WTC11 (cell line): ENCODE data around the gene COL19A1. TPM values are rescaled to one million over a fixed set of nuclear protein-coding genes. Genes with fewer than 3 reads are reported as not detected.

Experiments
- ATAC-seq: fragments of 200-7000 bp; cut with Tn5 transposase; 2 replicates; pipeline ENCODE4 v1.10.0; 2021; ENCODE audit warnings: mild to moderate bottlenecking, moderate library complexity
- CTCF ChIA-PET: fragments of 300-600 bp; sonication (Branson Sonifier 250); formaldehyde crosslinking; loops from one replicate; lab custom pipeline; 2021; ENCODE audit warnings: antibody characterized with exemption; lab: Charles Lee
- POLR2A ChIA-PET: fragments of 350-600 bp; sonication (Branson Sonifier 250); formaldehyde crosslinking; loops from one replicate; lab custom pipeline; 2021; ENCODE audit warnings: antibody characterized with exemption; lab: Charles Lee
- DNase-seq: peaks from one replicate; pipeline ENCODE4 v3.0.0; 2021; ENCODE audit warnings: low spot score
- H3K27ac Mint-ChIP-seq: 2 replicates; pipeline ENCODE4 v1.8.0; 2021; ENCODE audit warnings: mixed read lengths
- H3K27me3 Mint-ChIP-seq: 2 replicates; pipeline ENCODE4 v1.8.0; 2021; ENCODE audit warnings: low read depth, mild to moderate bottlenecking, moderate library complexity, mixed read lengths
- H3K36me3 Mint-ChIP-seq: 2 replicates; pipeline ENCODE4 v1.8.0; 2021; ENCODE audit warnings: mixed read lengths
- H3K4me1 Mint-ChIP-seq: 2 replicates; pipeline ENCODE4 v1.8.0; 2022; ENCODE audit warnings: mixed read lengths
- H3K4me3 Mint-ChIP-seq: 2 replicates; pipeline ENCODE4 v1.8.0; 2021; ENCODE audit warnings: mild to moderate bottlenecking, moderate library complexity, mixed read lengths
- H3K9me3 Mint-ChIP-seq: 2 replicates; pipeline ENCODE4 v1.8.0; 2021; ENCODE audit warnings: mixed read lengths
- ELF4 ChIP-seq: sonication (generic); formaldehyde crosslinking; IDR thresholded peaks from 2 replicates; pipeline ENCODE4 v1.8.1; 2022; ENCODE audit warnings: low read depth, mild to moderate bottlenecking, moderate library complexity, missing genetic modification reagents
- KAT7 ChIP-seq: sonication (generic); formaldehyde crosslinking; IDR thresholded peaks from 2 replicates; pipeline ENCODE4 v1.8.1; 2023; ENCODE audit warnings: missing genetic modification reagents, mild to moderate bottlenecking, borderline replicate concordance
- MXD4 ChIP-seq: fragments of 250-450 bp; sonication (Bioruptor Pico); IDR thresholded peaks from 2 replicates; pipeline ENCODE4 v1.8.0; 2021; ENCODE audit warnings: mild to moderate bottlenecking, moderate library complexity, borderline replicate concordance
- NFE2L1 ChIP-seq: sonication (generic); formaldehyde crosslinking; IDR thresholded peaks from 2 replicates; pipeline ENCODE4 v1.8.1; 2023; ENCODE audit warnings: missing genetic modification reagents
- NFYB ChIP-seq: sonication (generic); formaldehyde crosslinking; conservative IDR thresholded peaks from 2 replicates; pipeline ENCODE4 v1.8.0; 2022; ENCODE audit warnings: low read depth, missing genetic modification reagents
- ZBTB21 ChIP-seq: sonication (generic); formaldehyde crosslinking; IDR thresholded peaks from 2 replicates; pipeline ENCODE4 v1.8.1; 2023; ENCODE audit warnings: mild to moderate bottlenecking, missing genetic modification reagents, borderline replicate concordance
- ZNF121 ChIP-seq: sonication (generic); formaldehyde crosslinking; IDR thresholded peaks from 2 replicates; pipeline ENCODE4 v1.8.0; 2023; ENCODE audit warnings: missing genetic modification reagents
- total RNA-seq: library from RNA; stranded (reverse); gene quantifications from 3 replicates; pipeline ENCODE4 v1.2.3, GENCODE V29; 2021
- TF ChIP-seq, protein P1 (sequence below): sonication (generic); formaldehyde crosslinking; IDR thresholded peaks from 2 replicates; pipeline ENCODE4 v1.8.0; 2023; ENCODE audit warnings: missing genetic modification reagents, mild to moderate bottlenecking, borderline replicate concordance
- TF ChIP-seq, protein P2 (sequence below): fragments of 250-450 bp; sonication (Bioruptor Pico); IDR thresholded peaks from 2 replicates; pipeline ENCODE4 v1.9.0; 2021; ENCODE audit warnings: moderate library complexity, mild to moderate bottlenecking, inconsistent platforms, borderline replicate concordance
- TF ChIP-seq, protein P3 (sequence below): sonication (generic); formaldehyde crosslinking; IDR thresholded peaks from 2 replicates; pipeline ENCODE4 v1.8.0; 2022; ENCODE audit warnings: mild to moderate bottlenecking, missing genetic modification reagents
- TF ChIP-seq, protein P4 (sequence below): sonication (generic); formaldehyde crosslinking; IDR thresholded peaks from 2 replicates; pipeline ENCODE4 v1.8.1; 2023; ENCODE audit warnings: mild to moderate bottlenecking, missing genetic modification reagents
- TF ChIP-seq, protein P5 (sequence below): sonication (generic); formaldehyde crosslinking; conservative IDR thresholded peaks from 2 replicates; pipeline ENCODE4 v1.8.1; 2022; ENCODE audit warnings: mild to moderate bottlenecking, missing genetic modification reagents
- TF ChIP-seq, protein P6 (sequence below): sonication (generic); formaldehyde crosslinking; conservative IDR thresholded peaks from 2 replicates; pipeline ENCODE4 v1.8.1; 2023; ENCODE audit warnings: mild to moderate bottlenecking, low read depth, missing genetic modification reagents, moderate library complexity
- TF ChIP-seq, protein P7 (sequence below): sonication (generic); formaldehyde crosslinking; IDR thresholded peaks from 2 replicates; pipeline ENCODE4 v1.8.0; 2023; ENCODE audit warnings: mild to moderate bottlenecking, missing genetic modification reagents

COL19A1 gene
- total RNA-seq, 1 experiment from 2014 or later, result not detected

DNA sequence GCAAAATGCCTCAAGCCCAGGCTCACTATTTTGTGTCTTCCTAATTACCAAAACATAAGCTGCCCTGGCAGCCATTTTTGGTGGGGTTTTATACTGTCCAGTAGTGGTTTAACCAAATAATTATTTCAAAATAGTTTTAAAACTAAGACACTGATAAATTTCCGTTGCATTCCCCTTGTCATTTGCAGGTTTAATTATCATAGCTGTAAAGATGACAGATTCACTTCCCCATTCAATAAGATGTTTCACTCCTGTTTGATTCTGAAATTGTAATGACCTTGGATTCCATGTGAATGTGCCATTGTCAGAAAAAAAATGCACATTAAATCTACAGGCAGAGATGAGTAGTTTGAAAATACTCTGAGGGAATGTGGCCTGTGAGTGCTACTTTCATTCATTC is 264.5 kb downstream of the COL19A1 start:
- Mint-ChIP-seq H3K4me3 (no peak overlapping the region), H3K4me1 (peaks cover 14% of the 10 kb centered on the region), H3K27ac (no peak overlapping the region), H3K27me3 (peaks cover 9% of the 10 kb centered on the region; the same call in 1 of the 2 replicates), H3K9me3 (no peaks in the 10 kb centered on the region), H3K36me3 (no peaks in the 10 kb centered on the region)
- DNase-seq, result no peak
- ChIA-PET CTCF (interaction anchor here (0.6 kb wide), 1 partner anchor 749 kb away, joined by 3 read pairs; no protein-coding TSS in a partner anchor), POLR2A (no interaction called here)
- TF ChIP-seq, protein P1, sequence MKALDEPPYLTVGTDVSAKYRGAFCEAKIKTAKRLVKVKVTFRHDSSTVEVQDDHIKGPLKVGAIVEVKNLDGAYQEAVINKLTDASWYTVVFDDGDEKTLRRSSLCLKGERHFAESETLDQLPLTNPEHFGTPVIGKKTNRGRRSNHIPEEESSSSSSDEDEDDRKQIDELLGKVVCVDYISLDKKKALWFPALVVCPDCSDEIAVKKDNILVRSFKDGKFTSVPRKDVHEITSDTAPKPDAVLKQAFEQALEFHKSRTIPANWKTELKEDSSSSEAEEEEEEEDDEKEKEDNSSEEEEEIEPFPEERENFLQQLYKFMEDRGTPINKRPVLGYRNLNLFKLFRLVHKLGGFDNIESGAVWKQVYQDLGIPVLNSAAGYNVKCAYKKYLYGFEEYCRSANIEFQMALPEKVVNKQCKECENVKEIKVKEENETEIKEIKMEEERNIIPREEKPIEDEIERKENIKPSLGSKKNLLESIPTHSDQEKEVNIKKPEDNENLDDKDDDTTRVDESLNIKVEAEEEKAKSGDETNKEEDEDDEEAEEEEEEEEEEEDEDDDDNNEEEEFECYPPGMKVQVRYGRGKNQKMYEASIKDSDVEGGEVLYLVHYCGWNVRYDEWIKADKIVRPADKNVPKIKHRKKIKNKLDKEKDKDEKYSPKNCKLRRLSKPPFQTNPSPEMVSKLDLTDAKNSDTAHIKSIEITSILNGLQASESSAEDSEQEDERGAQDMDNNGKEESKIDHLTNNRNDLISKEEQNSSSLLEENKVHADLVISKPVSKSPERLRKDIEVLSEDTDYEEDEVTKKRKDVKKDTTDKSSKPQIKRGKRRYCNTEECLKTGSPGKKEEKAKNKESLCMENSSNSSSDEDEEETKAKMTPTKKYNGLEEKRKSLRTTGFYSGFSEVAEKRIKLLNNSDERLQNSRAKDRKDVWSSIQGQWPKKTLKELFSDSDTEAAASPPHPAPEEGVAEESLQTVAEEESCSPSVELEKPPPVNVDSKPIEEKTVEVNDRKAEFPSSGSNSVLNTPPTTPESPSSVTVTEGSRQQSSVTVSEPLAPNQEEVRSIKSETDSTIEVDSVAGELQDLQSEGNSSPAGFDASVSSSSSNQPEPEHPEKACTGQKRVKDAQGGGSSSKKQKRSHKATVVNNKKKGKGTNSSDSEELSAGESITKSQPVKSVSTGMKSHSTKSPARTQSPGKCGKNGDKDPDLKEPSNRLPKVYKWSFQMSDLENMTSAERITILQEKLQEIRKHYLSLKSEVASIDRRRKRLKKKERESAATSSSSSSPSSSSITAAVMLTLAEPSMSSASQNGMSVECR (CRISPR knock-in tag), result no peak
- TF ChIP-seq ELF4 (CRISPR knock-in tag) (no peak), NFE2L1 (no peak), ZBTB21 (CRISPR knock-in tag) (no peak), KAT7 (CRISPR knock-in tag) (no peak), NFYB (CRISPR knock-in tag) (no peak), ZNF121 (CRISPR knock-in tag) (no peak), MXD4 (CRISPR knock-in tag) (no peak)
- TF ChIP-seq, protein P2, sequence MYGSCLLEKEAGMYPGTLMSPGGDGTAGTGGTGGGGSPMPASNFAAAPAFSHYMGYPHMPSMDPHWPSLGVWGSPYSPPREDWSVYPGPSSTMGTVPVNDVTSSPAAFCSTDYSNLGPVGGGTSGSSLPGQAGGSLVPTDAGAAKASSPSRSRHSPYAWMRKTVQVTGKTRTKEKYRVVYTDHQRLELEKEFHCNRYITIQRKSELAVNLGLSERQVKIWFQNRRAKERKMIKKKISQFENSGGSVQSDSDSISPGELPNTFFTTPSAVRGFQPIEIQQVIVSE (CRISPR knock-in tag), result no peak
- TF ChIP-seq, protein P3, sequence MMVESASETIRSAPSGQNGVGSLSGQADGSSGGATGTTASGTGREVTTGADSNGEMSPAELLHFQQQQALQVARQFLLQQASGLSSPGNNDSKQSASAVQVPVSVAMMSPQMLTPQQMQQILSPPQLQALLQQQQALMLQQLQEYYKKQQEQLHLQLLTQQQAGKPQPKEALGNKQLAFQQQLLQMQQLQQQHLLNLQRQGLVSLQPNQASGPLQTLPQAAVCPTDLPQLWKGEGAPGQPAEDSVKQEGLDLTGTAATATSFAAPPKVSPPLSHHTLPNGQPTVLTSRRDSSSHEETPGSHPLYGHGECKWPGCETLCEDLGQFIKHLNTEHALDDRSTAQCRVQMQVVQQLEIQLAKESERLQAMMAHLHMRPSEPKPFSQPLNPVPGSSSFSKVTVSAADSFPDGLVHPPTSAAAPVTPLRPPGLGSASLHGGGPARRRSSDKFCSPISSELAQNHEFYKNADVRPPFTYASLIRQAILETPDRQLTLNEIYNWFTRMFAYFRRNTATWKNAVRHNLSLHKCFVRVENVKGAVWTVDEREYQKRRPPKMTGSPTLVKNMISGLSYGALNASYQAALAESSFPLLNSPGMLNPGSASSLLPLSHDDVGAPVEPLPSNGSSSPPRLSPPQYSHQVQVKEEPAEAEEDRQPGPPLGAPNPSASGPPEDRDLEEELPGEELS (CRISPR knock-in tag), result no peak
- TF ChIP-seq, protein P4, sequence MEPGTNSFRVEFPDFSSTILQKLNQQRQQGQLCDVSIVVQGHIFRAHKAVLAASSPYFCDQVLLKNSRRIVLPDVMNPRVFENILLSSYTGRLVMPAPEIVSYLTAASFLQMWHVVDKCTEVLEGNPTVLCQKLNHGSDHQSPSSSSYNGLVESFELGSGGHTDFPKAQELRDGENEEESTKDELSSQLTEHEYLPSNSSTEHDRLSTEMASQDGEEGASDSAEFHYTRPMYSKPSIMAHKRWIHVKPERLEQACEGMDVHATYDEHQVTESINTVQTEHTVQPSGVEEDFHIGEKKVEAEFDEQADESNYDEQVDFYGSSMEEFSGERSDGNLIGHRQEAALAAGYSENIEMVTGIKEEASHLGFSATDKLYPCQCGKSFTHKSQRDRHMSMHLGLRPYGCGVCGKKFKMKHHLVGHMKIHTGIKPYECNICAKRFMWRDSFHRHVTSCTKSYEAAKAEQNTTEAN (CRISPR knock-in tag), result no peak
- TF ChIP-seq, protein P5, sequence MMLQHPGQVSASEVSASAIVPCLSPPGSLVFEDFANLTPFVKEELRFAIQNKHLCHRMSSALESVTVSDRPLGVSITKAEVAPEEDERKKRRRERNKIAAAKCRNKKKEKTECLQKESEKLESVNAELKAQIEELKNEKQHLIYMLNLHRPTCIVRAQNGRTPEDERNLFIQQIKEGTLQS (CRISPR knock-in tag), result no peak
- TF ChIP-seq, protein P6, sequence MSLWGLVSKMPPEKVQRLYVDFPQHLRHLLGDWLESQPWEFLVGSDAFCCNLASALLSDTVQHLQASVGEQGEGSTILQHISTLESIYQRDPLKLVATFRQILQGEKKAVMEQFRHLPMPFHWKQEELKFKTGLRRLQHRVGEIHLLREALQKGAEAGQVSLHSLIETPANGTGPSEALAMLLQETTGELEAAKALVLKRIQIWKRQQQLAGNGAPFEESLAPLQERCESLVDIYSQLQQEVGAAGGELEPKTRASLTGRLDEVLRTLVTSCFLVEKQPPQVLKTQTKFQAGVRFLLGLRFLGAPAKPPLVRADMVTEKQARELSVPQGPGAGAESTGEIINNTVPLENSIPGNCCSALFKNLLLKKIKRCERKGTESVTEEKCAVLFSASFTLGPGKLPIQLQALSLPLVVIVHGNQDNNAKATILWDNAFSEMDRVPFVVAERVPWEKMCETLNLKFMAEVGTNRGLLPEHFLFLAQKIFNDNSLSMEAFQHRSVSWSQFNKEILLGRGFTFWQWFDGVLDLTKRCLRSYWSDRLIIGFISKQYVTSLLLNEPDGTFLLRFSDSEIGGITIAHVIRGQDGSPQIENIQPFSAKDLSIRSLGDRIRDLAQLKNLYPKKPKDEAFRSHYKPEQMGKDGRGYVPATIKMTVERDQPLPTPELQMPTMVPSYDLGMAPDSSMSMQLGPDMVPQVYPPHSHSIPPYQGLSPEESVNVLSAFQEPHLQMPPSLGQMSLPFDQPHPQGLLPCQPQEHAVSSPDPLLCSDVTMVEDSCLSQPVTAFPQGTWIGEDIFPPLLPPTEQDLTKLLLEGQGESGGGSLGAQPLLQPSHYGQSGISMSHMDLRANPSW (CRISPR knock-in tag), result no peak
- TF ChIP-seq, protein P7, sequence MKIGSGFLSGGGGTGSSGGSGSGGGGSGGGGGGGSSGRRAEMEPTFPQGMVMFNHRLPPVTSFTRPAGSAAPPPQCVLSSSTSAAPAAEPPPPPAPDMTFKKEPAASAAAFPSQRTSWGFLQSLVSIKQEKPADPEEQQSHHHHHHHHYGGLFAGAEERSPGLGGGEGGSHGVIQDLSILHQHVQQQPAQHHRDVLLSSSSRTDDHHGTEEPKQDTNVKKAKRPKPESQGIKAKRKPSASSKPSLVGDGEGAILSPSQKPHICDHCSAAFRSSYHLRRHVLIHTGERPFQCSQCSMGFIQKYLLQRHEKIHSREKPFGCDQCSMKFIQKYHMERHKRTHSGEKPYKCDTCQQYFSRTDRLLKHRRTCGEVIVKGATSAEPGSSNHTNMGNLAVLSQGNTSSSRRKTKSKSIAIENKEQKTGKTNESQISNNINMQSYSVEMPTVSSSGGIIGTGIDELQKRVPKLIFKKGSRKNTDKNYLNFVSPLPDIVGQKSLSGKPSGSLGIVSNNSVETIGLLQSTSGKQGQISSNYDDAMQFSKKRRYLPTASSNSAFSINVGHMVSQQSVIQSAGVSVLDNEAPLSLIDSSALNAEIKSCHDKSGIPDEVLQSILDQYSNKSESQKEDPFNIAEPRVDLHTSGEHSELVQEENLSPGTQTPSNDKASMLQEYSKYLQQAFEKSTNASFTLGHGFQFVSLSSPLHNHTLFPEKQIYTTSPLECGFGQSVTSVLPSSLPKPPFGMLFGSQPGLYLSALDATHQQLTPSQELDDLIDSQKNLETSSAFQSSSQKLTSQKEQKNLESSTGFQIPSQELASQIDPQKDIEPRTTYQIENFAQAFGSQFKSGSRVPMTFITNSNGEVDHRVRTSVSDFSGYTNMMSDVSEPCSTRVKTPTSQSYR (CRISPR knock-in tag), result no peak
- ATAC-seq, result no peak
